Esophagus squamous epithelium (tissue), 4 donors: ENCODE results near the gene RPP38.

Experiments used
- CTCF ChIP-seq, 6 experiments: fragments of 450-650 bp in 4 of 6; fragments of 200-600 bp in 2 of 6; sonication (generic) in 2 of 6; IDR thresholded peaks; one replicate each; pipeline ENCODE4 v1.5.1; 2016 to 2019; ENCODE audit warnings: antibody characterized with exemption in 6 of 6, mild to moderate bottlenecking in 4 of 6, moderate library complexity in 4 of 6
- POLR2A ChIP-seq, 4 donors: fragments of 450-650 bp; IDR thresholded peaks; one replicate each; pipeline ENCODE4 v1.6.1; 2017; ENCODE audit warnings: antibody characterized with exemption in 4 of 4, mild to moderate bottlenecking in 4 of 4, moderate library complexity in 3 of 4

GRCh38 chr10:15075421-15075820 is 21.7 kb upstream of the RPP38 start:
- TF ChIP-seq CTCF (IDR thresholded peaks at IDR 0.05) (no peak), POLR2A (IDR thresholded peaks at IDR 0.05) (no peak)
